Measurements from ENCODE around the gene CGB3.

CGB3 gene

DNA sequence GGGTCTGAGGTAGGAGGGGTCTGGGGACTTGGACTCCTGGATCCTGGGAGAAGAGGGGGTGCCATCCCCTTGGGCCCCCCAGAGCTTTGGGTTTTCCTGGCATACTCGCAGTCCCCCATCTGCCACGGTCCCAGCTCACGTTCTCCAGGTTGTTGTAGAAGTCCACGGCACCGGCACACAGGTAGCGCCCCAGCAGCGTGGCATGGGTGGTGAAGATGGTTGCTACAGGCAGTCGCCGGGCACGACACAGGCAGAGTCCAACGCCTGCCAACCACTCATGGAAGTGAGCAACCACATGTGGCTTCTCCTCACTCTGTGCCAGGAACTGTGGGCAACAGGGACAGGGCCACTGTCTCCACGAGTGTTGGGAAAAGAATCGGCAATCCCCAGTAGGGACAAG is 38.4 kb downstream of the CGB3 start:
- DNase-seq: no peak

DNA sequence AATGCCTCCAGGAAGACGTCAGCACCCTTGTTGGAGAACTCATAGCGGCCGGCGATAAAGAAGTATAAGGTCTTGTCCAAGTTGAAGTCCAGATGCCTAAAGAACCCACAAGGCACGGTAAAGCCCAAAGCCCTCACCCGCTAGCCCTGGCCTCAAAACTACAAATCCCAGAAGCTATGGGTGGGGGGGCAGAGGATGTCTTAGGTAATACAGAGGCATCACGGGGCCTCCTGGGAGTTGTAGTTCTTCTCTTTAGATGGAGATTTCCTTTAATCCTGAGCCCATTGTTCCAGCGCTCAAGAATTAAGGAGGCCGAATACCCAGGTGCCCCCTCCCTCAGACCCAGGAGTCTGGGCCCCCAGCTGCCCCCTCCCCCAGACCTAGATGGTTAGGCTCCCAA is 41.9 kb downstream of the CGB3 start:
- no peak for DNase-seq

DNA sequence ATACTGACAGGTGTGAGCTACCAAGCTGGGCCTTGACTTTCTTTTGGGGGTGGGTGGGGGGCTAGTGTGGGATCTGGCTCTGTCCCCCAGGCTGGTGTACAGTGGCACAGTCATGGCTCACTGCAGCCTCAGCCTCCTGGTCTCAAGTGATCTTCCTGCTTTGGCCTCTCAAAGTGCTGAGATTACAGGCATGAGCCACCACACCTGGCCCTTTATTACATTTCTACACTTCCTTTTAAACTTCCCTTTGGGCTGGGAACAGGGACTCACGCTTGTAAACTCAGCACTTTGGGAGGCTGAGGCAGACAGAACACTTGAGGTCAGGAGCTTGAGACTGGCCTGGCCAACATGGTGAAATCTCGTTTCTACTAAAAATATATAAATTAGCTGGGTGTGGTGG is 47.1 kb downstream of the CGB3 start:
- no peak for DNase-seq

DNA sequence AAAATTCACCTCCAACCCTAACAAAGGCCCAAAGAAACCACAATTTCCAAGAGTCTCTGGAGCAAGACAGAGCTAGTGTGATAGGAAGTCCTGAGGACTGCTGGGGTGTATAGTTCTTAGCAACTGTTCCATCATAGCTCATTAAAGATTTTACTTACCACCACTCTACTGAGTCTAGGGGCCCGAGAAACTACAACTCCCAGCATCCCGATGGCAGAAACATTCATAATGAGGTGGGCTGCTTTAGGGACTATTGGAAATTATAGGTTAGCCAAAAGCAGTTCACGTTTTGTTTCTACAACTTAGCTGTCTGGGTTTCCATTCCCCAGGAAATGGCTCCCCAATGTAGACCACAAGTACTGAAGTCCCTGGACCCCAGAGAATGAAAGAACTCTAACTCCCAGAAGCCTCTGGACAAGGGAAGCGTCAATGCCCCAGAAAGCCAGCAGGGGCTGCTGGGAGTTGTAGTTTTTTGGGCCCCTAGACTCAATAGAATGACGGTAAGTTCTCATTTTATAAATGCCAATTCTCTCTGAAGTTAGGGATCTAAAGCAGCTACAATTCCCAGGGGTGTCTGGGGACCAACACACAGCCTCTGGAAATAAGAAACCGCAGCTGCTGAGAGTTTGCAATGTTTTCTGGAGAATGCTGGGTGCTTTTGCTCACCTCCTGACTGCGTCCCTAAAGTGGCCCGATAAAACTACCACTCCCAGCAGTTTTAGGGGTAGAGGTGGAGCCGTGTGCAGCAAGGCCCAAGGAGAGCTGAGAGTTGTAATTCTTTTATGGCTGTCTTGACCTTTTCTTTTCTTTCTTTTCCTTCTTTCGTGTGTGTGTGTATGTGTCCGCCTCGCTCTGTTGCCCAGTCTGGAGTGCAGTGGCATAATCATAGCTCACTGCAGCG is 47.9 kb downstream of the CGB3 start:
- DNase-seq: no peak

All from GF-D8 (cell line).